Measurements from ENCODE around the gene MDGA2.

- TF ChIP-seq CTCF (IDR thresholded peaks at IDR 0.05) (no peak), POLR2A (IDR thresholded peaks at IDR 0.05) (no peak)
These were observed 474.7 kb downstream of the MDGA2 start for GRCh38 chr14:47200740-47201139.

All from upper lobe of left lung (tissue), 4 donors.